NCI-H128 (cell line): ENCODE measurements around the gene KIAA1755.

Source experiments
- DNase-seq: peaks from one replicate; lab custom pipeline; 2025; ENCODE audit not compliant: unreplicated experiment; lab: John Stamatoyannopoulos, UW

Gene KIAA1755

GRCh38 chr20:38221119-38221589 lies 39.4 kb downstream of the KIAA1755 start:
- peak; percentile 9 for DNase-seq

DNA sequence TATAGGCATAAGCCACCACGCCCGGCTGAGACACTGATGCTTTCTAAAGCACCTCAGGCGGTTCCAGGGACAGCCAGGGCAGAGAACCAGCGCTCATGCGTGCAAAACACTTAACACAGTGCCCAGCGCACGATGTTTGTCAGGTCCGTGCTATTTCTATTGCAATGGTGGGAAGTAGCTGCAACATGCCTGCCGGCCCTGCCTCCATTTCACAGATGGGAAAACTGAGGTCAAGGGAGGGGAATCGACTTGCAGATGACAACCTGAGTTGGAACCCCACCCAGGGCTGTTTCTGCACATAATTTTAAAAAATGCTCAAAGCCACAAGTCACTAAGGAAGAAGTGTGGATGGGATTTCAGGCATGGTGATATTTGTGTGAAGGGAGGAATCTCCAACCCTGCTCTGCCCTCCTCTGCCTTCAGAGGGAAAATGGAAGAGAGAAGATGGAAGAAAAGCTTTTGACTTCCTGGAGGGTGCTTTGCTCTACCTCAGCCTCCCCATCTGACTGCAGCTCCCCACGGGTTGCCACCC lies 39.9 kb downstream of the KIAA1755 start:
- no peak for DNase-seq

DNA sequence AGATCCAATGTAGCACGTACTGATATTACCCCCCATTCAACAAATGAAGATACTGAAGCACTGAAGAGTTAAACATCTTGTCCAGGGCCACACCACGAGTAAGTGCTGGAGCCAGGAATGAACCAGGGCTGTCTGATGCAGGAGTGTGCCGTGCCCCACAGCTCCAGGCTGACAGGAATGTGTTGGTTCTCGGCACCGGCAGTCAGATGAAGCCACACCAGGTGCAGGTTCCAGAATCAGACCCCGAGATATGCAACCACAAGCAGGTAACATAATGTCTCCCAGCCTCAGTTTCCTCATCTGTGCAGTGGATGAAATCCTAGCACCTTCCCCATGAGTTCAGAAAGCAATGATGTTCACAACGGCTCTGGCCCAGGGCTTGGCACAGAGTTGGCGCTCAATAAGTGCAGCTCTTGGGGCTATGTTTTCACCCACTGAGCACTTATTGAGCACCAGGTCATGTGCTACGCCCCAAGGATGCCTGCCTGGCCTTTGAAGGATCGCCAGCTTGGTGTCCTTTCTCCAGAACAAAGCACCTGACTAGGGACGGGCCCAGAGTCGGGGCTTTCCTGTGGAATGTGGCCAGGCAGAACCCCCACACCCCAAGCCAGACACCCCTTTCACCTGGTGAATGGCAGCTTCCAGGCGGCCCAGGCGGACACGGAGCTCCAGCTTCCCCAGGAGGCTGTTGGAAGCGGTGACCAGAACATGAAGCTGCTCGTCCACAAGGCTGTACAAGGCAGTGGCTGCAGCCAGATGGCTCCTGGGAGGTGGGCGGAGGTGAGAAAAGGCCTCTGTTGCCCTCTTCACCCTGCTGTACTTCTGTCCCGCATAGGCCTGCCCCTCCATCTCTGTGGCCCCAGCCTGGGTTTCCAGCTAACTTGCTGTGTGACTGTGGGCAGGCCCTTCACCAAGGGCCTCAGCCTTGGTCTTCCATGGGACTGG lies 41.3 kb downstream of the KIAA1755 start:
- no peak for DNase-seq

DNA sequence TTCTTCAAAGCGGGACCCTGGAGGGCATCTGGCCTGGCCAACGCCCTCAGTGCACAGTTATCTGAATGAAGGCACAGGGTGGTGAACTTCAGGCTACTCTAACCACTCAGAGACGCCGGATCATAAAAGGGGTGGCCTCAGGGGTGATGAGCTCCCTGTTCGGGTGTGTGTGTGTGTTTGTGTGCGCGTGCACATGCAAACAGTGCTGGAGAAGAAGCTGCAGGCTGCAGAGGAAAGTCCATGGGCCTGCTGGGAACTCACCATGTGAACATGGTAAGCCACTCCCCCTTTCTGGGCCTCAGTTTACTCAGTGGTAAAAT lies 42.0 kb downstream of the KIAA1755 start:
- no peak for DNase-seq

DNA sequence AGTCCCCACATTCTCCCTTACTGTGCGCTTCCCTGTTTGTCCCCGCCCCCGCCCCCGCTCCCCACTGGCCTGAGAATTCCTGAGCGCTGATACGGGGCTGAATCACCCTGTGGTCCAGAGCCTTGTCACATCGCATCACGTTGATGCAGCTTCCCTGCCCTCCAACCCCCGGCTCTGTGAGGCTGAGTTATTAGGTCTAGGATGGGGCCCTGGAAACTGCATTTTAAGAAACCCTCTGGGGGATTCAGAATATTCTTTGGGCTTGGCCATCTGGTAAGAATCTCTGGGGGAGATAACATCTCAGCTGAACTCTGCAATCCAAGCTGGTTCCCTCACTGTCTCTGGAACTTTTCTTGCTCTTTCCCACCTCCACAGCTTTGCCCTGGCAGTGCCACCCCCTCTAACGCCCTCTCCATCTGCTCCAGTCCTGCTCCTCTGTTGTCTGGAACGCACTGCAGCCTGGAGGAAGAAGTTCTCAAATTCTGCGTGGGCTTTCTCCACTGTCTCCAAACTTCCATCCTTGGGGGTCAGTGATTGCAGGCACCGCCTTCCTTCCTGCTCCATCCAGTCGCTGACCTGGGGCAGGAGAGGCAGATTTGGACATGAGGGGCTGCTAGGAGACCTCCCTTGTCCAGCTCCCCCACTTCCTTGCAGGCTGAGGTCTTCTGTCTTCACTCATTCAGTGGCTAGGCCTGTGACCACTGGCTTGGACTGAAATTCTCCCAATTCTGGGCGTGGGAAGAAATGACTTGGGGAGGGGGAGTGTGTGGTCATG lies 42.6 kb downstream of the KIAA1755 start:
- DNase-seq = no peak

GRCh38 chr20:38216746-38217595 lies 43.6 kb downstream of the KIAA1755 start:
- no peak for DNase-seq

DNA sequence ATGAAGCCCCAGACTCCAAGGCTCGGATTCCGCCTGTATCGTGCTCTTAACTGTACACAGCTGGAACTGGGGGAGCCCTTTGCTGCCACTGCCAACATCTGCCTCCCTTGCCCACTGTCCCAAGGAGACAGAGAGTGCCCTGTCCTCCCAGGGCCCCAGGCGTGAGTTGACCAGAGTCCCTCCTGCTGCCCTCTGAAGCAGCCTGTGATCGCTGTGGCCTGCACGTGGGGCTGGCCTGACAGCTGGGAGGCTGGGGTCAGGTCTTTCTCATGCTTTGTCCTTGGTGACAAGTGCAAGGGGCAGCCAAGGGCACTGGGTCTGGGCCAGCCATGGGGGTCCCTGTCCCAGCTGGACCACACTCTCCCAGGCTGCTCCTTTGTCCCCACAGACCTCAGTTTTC lies 44.3 kb downstream of the KIAA1755 start:
- no peak for DNase-seq

- DNase-seq = no peak
Measured at GRCh38 chr20:38215194-38216182, 45.0 kb downstream of the KIAA1755 start.

GRCh38 chr20:38214256-38215193 lies 46.0 kb downstream of the KIAA1755 start:
- no peak for DNase-seq

DNA sequence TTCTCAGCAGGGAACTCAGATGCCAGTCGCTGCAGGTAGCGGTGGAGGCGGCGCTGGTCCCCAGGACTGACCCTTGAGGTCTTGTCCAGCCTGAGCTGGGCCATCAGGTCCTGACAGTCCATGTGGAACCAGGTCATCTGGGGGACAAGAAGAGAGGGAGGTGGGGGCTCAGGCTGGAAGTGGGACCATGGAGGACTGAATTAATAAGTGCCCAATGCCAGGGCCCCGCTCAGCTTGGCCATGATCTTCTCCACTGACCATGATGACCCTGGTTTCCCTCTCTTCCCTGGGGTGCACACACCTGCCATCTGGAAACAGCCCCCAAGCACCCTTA lies 47.0 kb downstream of the KIAA1755 start:
- DNase-seq = no peak

- DNase-seq = no peak
Measured at GRCh38 chr20:38212806-38213606, 47.5 kb downstream of the KIAA1755 start.

GRCh38 chr20:38211200-38212097 lies 49.1 kb downstream of the KIAA1755 start:
- no peak for DNase-seq

DNA sequence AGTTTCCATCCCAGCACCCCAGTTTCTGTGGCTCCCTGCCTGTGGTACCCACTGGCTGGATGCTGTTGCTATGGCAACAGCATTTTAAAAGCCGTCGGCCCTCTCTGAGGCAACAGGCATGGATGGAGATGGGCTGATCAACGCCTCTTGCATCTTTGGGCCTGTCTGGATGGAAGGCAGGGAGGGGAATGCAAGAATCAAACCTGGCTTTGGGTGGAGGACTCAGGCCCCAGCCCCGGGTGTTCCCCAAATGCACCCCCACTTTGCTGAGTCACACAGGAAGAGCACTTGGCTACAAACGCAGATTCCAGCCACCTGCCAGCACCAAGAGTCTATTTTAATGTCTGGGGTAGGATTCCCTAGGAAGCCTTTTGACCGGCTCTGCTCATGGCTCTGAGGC lies 49.8 kb downstream of the KIAA1755 start:
- no peak for DNase-seq

- no peak for DNase-seq
Measured at GRCh38 chr20:38209736-38210405, 50.7 kb downstream of the KIAA1755 start.

GRCh38 chr20:38209054-38209675 lies 51.4 kb downstream of the KIAA1755 start:
- no peak for DNase-seq

DNA sequence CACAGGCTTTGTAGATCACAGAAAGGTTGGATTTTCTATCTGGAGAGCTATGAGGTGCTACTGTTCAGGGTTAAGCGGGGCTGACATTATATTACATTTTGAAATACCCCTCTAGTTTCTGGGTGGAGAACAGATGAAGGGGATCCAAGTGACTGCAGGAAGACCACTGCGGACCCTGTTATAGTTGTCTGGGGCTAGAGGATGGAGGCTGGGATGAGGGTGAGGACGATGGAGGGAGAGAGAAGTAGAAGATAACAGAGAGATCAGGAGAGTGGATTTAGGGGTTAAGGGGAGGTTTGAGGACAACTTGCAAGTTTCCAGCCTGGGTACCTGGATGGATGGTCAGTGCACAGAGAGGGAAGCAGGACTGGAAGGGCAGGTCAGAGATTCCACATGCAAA lies 52.0 kb downstream of the KIAA1755 start:
- DNase-seq = no peak
